Type B pancreatic cell (in vitro differentiated cells): ENCODE measurements around the gene OR2M5. TPM values are rescaled to one million over a fixed set of nuclear protein-coding genes. Genes with fewer than 3 reads are reported as not detected.

Experiments used
- DNase-seq: peaks from one replicate; pipeline ENCODE4 v3.0.0; 2021; ENCODE audit warnings: mixed read lengths; ENCODE audit not compliant: unreplicated experiment; ENCODE audit errors: extremely low spot score
- H3K27ac Mint-ChIP-seq: 2 replicates; pipeline ENCODE4 v1.8.0; 2021; ENCODE audit warnings: mild to moderate bottlenecking, mixed read lengths
- H3K27me3 Mint-ChIP-seq: 2 replicates; pipeline ENCODE4 v1.8.0; 2021; ENCODE audit warnings: mixed read lengths
- H3K36me3 Mint-ChIP-seq: 2 replicates; pipeline ENCODE4 v1.8.0; 2021; ENCODE audit warnings: mixed read lengths
- H3K4me1 Mint-ChIP-seq: one replicate; pipeline ENCODE4 v1.8.0; 2021; ENCODE audit warnings: mixed read lengths; ENCODE audit not compliant: unreplicated experiment
- H3K4me3 Mint-ChIP-seq: 2 replicates; pipeline ENCODE4 v1.8.0; 2021; ENCODE audit warnings: mild to moderate bottlenecking, mixed read lengths
- H3K9me3 Mint-ChIP-seq: 2 replicates; pipeline ENCODE4 v1.8.0; 2021; ENCODE audit warnings: mixed read lengths
- CTCF ChIP-seq: fragments of 200-600 bp; sonication (generic); conservative IDR thresholded peaks from 2 replicates; pipeline ENCODE4 v1.5.0; 2021; ENCODE audit warnings: antibody characterized with exemption, mild to moderate bottlenecking
- total RNA-seq: library from RNA; stranded (reverse); gene quantifications from 2 replicates; pipeline ENCODE4 v1.2.1, GENCODE V29; 2021; ENCODE audit warnings: low replicate concordance

The OR2M5 gene
- total RNA-seq, 1 donor from 2014 or later, result not detected

DNA sequence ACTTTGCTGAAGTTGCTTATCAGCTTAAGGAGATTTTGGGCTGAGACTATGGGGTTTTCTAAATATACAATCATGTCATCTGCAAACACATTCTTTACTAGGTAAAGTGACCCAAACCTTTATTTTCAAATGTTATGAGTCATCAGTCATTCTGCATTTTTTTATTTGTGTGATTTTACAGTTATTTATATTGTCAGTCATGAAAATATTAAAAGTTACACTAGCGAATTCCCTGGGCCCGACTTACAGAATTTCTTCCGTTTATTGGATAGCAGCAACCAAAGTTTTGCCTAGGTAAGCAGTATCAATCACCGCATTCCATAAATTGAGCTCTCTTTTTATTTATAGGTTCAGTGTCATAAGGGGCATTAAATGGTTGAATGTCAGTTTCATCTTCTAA, 13.8 kb downstream of the OR2M5 start:
- no peak overlapping the region for H3K27ac Mint-ChIP-seq
- no peak for TF ChIP-seq CTCF
- no peaks in the 10 kb centered on the region for H3K4me1 Mint-ChIP-seq
- no peaks in the 10 kb centered on the region for H3K9me3 Mint-ChIP-seq
- H3K27me3 Mint-ChIP-seq, result no peaks in the 10 kb centered on the region
- H3K4me3 Mint-ChIP-seq, result no peak overlapping the region
- H3K36me3 Mint-ChIP-seq, result no peaks in the 10 kb centered on the region
- DNase-seq, result no peak

- no peak for TF ChIP-seq CTCF
- Mint-ChIP-seq H3K9me3 (no peaks in the 10 kb centered on the region), H3K27ac (no peak overlapping the region), H3K4me1 (no peaks in the 10 kb centered on the region), H3K36me3 (no peaks in the 10 kb centered on the region), H3K4me3 (no peak overlapping the region), H3K27me3 (no peaks in the 10 kb centered on the region)
- no peak for DNase-seq
Observed at GRCh38 chr1:248164031-248164430, 19.1 kb downstream of the OR2M5 start.

- Mint-ChIP-seq H3K9me3 (no peaks in the 10 kb centered on the region), H3K27ac (no peak overlapping the region)
Observed at GRCh38 chr1:248165186-248165585, 20.2 kb downstream of the OR2M5 start.

DNA sequence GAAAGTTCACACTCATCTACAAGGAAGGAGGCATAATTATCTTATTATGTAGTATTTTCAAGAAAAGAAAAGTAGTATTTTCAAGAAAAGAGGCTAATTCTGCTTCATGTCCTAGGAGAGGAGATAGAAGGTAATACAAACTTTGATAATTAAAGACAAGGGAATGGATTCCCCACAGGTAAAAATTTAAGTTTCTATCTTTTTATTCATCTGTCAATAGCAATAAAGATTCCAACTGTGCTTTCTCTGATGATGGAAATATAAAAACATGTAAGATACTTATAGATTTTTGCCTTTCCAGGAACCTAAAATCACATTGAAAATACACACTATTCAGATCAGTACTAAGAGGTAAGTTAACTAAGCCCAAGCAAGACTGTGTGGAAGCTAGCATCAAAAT, 29.6 kb downstream of the OR2M5 start, which contains the start of gene OR2M2:
Gene OR2M2, plus strand, starts transcription at position 301 of the 400 bp plus-strand sequence. CDS start 5,165 bp downstream, outside the sequence.
- Mint-ChIP-seq H3K4me1 (no peaks in the 10 kb centered on the region), H3K9me3 (no peaks in the 10 kb centered on the region), H3K4me3 (no peak within 1 kb of the TSS), H3K27me3 (no peaks in the 10 kb centered on the region), H3K27ac (no peak within 1 kb of the TSS), H3K36me3 (no peaks in the 10 kb centered on the region)
- TF ChIP-seq CTCF, result no peak
- no peak for DNase-seq

More at GRCh38 chr1:248165186-248165585, 20.2 kb downstream of the OR2M5 start:
- Mint-ChIP-seq H3K4me3 (no peak overlapping the region), H3K36me3 (no peaks in the 10 kb centered on the region), H3K27me3 (no peaks in the 10 kb centered on the region), H3K4me1 (no peaks in the 10 kb centered on the region)
- TF ChIP-seq CTCF, result no peak
- no peak for DNase-seq

GRCh38 chr1:248183996-248184395, 39.0 kb downstream of the OR2M5 start:
- Mint-ChIP-seq H3K4me3 (no peak overlapping the region), H3K27me3 (no peaks in the 10 kb centered on the region), H3K36me3 (no peaks in the 10 kb centered on the region), H3K9me3 (peaks cover 9% of the 10 kb centered on the region), H3K27ac (no peak overlapping the region), H3K4me1 (no peaks in the 10 kb centered on the region)
- no peak for TF ChIP-seq CTCF
- DNase-seq, result no peak

DNA sequence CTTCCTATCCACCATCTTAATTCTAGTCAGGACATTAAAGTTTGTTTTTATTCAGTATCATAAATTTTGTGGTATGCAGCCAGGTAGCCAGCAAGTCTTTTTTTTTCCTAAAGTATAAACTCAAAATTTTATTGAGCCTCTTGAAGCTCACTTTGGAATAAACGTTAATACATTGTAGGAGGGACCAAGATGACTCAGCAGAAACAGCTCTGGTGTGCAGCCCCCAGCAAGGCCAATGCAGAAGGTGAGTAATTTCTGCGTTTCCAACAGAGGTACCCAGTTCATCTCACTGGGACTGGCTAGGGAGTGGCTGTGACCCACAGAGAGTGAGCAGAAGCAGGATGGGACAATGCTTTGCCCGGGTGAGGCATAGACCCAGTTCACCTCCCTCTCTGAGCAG, 42.4 kb downstream of the OR2M5 start:
- Mint-ChIP-seq H3K27me3 (no peaks in the 10 kb centered on the region), H3K9me3 (peaks cover 10% of the 10 kb centered on the region), H3K4me3 (no peak overlapping the region), H3K27ac (no peak overlapping the region), H3K36me3 (no peaks in the 10 kb centered on the region), H3K4me1 (no peaks in the 10 kb centered on the region)
- no peak for TF ChIP-seq CTCF
- DNase-seq, result no peak
